ENCODE results near the gene RPH3AL.

DNA sequence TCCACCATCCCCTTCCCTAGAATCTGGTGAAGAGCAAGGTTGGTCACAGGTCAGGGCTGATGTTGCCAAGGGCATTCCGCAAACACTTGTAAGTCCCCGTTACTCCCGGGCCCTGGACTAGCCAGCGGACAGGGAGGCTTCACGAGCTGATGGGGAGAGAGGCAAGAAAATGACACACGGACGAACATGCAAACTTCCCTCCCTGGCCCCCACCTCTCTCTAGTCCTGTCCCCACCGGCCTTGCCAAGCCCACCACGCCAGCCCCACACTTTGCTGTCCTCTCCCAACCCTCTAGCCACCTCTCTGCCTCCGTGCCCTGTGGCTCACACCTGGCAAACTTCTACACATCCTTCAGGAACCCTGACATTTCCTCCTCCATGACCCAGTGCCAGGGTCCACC, 54.8 kb downstream of the RPH3AL start:
- TF ChIP-seq, protein P1, sequence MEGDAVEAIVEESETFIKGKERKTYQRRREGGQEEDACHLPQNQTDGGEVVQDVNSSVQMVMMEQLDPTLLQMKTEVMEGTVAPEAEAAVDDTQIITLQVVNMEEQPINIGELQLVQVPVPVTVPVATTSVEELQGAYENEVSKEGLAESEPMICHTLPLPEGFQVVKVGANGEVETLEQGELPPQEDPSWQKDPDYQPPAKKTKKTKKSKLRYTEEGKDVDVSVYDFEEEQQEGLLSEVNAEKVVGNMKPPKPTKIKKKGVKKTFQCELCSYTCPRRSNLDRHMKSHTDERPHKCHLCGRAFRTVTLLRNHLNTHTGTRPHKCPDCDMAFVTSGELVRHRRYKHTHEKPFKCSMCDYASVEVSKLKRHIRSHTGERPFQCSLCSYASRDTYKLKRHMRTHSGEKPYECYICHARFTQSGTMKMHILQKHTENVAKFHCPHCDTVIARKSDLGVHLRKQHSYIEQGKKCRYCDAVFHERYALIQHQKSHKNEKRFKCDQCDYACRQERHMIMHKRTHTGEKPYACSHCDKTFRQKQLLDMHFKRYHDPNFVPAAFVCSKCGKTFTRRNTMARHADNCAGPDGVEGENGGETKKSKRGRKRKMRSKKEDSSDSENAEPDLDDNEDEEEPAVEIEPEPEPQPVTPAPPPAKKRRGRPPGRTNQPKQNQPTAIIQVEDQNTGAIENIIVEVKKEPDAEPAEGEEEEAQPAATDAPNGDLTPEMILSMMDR (IDR thresholded peaks at IDR 0.05 in 4 of 5, conservative IDR thresholded peaks at IDR 0.05 in 1 of 5): no peak
- TF ChIP-seq POLR2A (IDR thresholded peaks at IDR 0.05): no peak

All from gastrocnemius medialis (tissue), 4 donors.